Endothelial cell of umbilical vein (primary cell): ENCODE results near the gene TTLL13. TPM values are rescaled to one million over a fixed set of nuclear protein-coding genes. Genes with fewer than 3 reads are reported as not detected.

Experiments
- BruUV-seq: library from RNA; stranded (reverse); fragments of 400-500 nt; replicated peaks from 2 replicates; lab custom pipeline; 2021; lab: Mats Ljungman, UMichigan
- CTCF ChIA-PET: fragments of 300-600, 350-600 bp; sonication (Branson Sonifier 250); formaldehyde crosslinking; loops from one replicate; lab custom pipeline; 2021; ENCODE audit warnings: antibody characterized with exemption, inconsistent platforms; lab: Charles Lee
- POLR2A ChIA-PET: fragments of 300-600, 350-600 bp; sonication (Branson Sonifier 250); formaldehyde crosslinking; loops from one replicate; lab custom pipeline; 2021; ENCODE audit warnings: antibody characterized with exemption, inconsistent platforms; lab: Charles Lee
- DNase-seq: peaks from one replicate; pipeline ENCODE4 v3.0.0-alpha.2; 2011; ENCODE audit warnings: low read depth, low spot score
- FAIRE-seq: peaks from 2 replicates; lab custom pipeline; 2011; peaks lifted over from hg19 to GRCh38; lab: Jason Lieb, UNC
- H2AFZ ChIP-seq: 2 replicates; pipeline ENCODE4 v1.6.0; 2012; ENCODE audit warnings: low read depth, low read length, control low read depth, inconsistent platforms
- H3K27ac ChIP-seq: 2 replicates; pipeline ENCODE4 v1.5.1; 2011; ENCODE audit warnings: low read depth, mild to moderate bottlenecking, control low read depth, low read length, moderate library complexity; ENCODE audit not compliant: insufficient read depth
- H3K27me3 ChIP-seq, 2 experiments: 2 replicates each; pipeline versions ENCODE4 v1.6.0 to v1.6.1; 2011; ENCODE audit warnings: low read length in 2 of 2, mixed read lengths in 1 of 2; ENCODE audit not compliant: control insufficient read depth in 2 of 2, insufficient read depth in 2 of 2
- H3K36me3 ChIP-seq, 2 experiments: 2 replicates in 1 of 2; 3 replicates in 1 of 2; pipeline ENCODE4 v1.5.1; 2011; ENCODE audit warnings: low read length in 2 of 2, mild to moderate bottlenecking in 1 of 2, moderate library complexity in 1 of 2; ENCODE audit not compliant: control insufficient read depth in 2 of 2, insufficient read depth in 2 of 2; ENCODE audit errors: extremely low read depth in 1 of 2
- H3K4me1 ChIP-seq: 3 replicates; pipeline ENCODE4 v1.5.1; 2011; ENCODE audit warnings: mild to moderate bottlenecking, low read length; ENCODE audit not compliant: control insufficient read depth, insufficient read depth; ENCODE audit errors: extremely low read depth
- H3K4me2 ChIP-seq: 2 replicates; pipeline ENCODE4 v1.6.1; 2011; ENCODE audit warnings: low read length, control low read depth, mixed read lengths; ENCODE audit not compliant: insufficient read depth
- H3K4me3 ChIP-seq, 3 experiments: fragments of 200-600 bp in 1 of 3; sonication (generic), shearing (Covaris generic) in 1 of 3; replicated peaks in 1 of 3; 2 replicates each; pipeline ENCODE4 v1.5.1; 2011 to 2016; ENCODE audit warnings: control low read depth in 3 of 3, low read length in 3 of 3, mild to moderate bottlenecking in 2 of 3, inconsistent platforms in 1 of 3, low read depth in 1 of 3, moderate library complexity in 1 of 3; ENCODE audit not compliant: insufficient read depth in 1 of 3
- H3K79me2 ChIP-seq: 2 replicates; pipeline ENCODE4 v1.6.0; 2012; ENCODE audit warnings: low read length, inconsistent platforms; ENCODE audit not compliant: control insufficient read depth, insufficient read depth
- H3K9ac ChIP-seq: replicated peaks from 2 replicates; pipeline ENCODE3; 2011; ENCODE audit warnings: low read length, control low read depth; ENCODE audit not compliant: insufficient read depth; ENCODE audit errors: extremely low read depth
- H3K9me1 ChIP-seq: replicated peaks from 3 replicates; pipeline ENCODE4 v1.6.0; 2011; ENCODE audit warnings: mild to moderate bottlenecking, low read length; ENCODE audit not compliant: control insufficient read depth, insufficient read depth; ENCODE audit errors: extremely low read depth
- H3K9me3 ChIP-seq: replicated peaks from 2 replicates; pipeline ENCODE4 v1.5.1; 2012; ENCODE audit warnings: low read length, inconsistent platforms; ENCODE audit not compliant: control insufficient read depth, insufficient read depth
- H4K20me1 ChIP-seq: replicated peaks from 2 replicates; pipeline ENCODE3; 2011; ENCODE audit warnings: mild to moderate bottlenecking, low read length; ENCODE audit not compliant: control insufficient read depth, insufficient read depth; ENCODE audit errors: extremely low read depth
- EZH2 ChIP-seq: IDR thresholded peaks from 2 replicates; pipeline ENCODE4 v1.6.1; 2012; ENCODE audit warnings: borderline replicate concordance, low read depth, mild to moderate bottlenecking, moderate library complexity, low read length, inconsistent platforms; ENCODE audit not compliant: severe bottlenecking
- FOS ChIP-seq: IDR thresholded peaks from 2 replicates; pipeline ENCODE4 v1.6.1; 2011; ENCODE audit warnings: mild to moderate bottlenecking, low read length, moderate library complexity, borderline replicate concordance; ENCODE audit not compliant: insufficient read depth
- GATA2 ChIP-seq: IDR thresholded peaks from 2 replicates; pipeline ENCODE4 v1.7.0; 2011; ENCODE audit warnings: low read depth, mild to moderate bottlenecking, moderate library complexity, mixed read lengths, low read length; ENCODE audit not compliant: insufficient read length, insufficient read depth
- JUN ChIP-seq: IDR thresholded peaks from 2 replicates; pipeline ENCODE4 v1.6.1; 2011; ENCODE audit warnings: borderline replicate concordance, low read depth; ENCODE audit not compliant: insufficient read length, insufficient read depth
- MAX ChIP-seq: IDR thresholded peaks from 2 replicates; pipeline ENCODE4 v1.6.1; 2011; ENCODE audit not compliant: insufficient read depth, insufficient read length
- MYC ChIP-seq: IDR thresholded peaks from one replicate; pipeline ENCODE4 v1.6.1; 2011; ENCODE audit warnings: mild to moderate bottlenecking, low read depth, low read length
- POLR2A ChIP-seq: IDR thresholded peaks from 2 replicates; pipeline ENCODE4 v1.6.1; 2012; ENCODE audit warnings: low read depth, mild to moderate bottlenecking, control low read depth, low read length
- POLR2AphosphoS5 ChIP-seq: IDR thresholded peaks from 2 replicates; pipeline ENCODE4 v1.6.1; 2012; ENCODE audit warnings: low read depth, mild to moderate bottlenecking, control low read depth, low read length, moderate library complexity; ENCODE audit not compliant: insufficient read depth
- dilution Hi-C: fragments of 300-500 bp; cut with MboI; formaldehyde crosslinking; loops from one replicate; pipeline ENCODE4 v1.15.0; 2019; ENCODE audit warnings: low sequenced_read_pairs; ENCODE audit not compliant: extremely low pct_ligation_motif_present
- intact Hi-C: fragments of 100-400 bp; cut with micrococcal nuclease; formaldehyde crosslinking; loops from one replicate; pipeline ENCODE4 v1.10.0; 2022
- polyA plus RNA-seq, 4 experiments: library from polyadenylated mRNA; depleted of rRNA in 3 of 4; stranded (reverse) in 3 of 4; unstranded in 1 of 4; fragments of >200 nt; gene quantifications; 2 replicates each; pipeline versions ENCODE4 v1.2.1 to v1.2.3, GENCODE V29; 2011 to 2012; ENCODE audit warnings: missing spikeins in 1 of 4
- total RNA-seq: library from RNA; stranded (reverse); gene quantifications from 2 replicates; pipeline ENCODE4 v1.2.3, GENCODE V29; 2021
- TF ChIP-seq, protein P1 (sequence below), 2 donors: IDR thresholded peaks; 1 replicate in 1 of 2; 2 replicates in 1 of 2; pipeline ENCODE4 v1.5.1; 2011; ENCODE audit warnings: low read length in 2 of 2, mild to moderate bottlenecking in 2 of 2, moderate library complexity in 2 of 2, control low read depth in 1 of 2, inconsistent platforms in 1 of 2, low read depth in 1 of 2; ENCODE audit not compliant: insufficient read depth in 1 of 2; ENCODE audit errors: extremely low read depth in 1 of 2

Gene TTLL13
- total and polyA plus RNA-seq, 2 donors (not counting 3 experiments of a cell fraction or from before 2014, with no cell fraction given), result 0.04 TPM; not detected in 1

- ChIA-PET CTCF (interaction anchor here (0.7 to 2.1 kb wide), 8 partner anchors 9 to 56 kb away, joined by 3 to 5 read pairs (median 4); partner anchors contain the start of gene TTLL13), POLR2A (no interaction called here)
- no peak overlapping the region for H3K4me2 ChIP-seq
- H3K4me1 ChIP-seq, result peaks cover 27% of the 10 kb centered on the region
- peaks cover 67% of the 10 kb centered on the region for H3K79me2 ChIP-seq
- H3K9me1 ChIP-seq, result no peaks in the 10 kb centered on the region
- no peaks in the 10 kb centered on the region for H3K9me3 ChIP-seq
- H4K20me1 ChIP-seq, result no peaks in the 10 kb centered on the region
- FAIRE-seq (no peak), DNase-seq (no peak)
- intact Hi-C loops, result no loop called here
- H3K4me3 ChIP-seq, result no peak overlapping the region
- H3K36me3 ChIP-seq, result peaks cover 18 to 23% of the 10 kb centered on the region in 2 experiments
- dilution Hi-C loops, result no loop called here
- H3K9ac ChIP-seq, result no peak overlapping the region
- no peak for TF ChIP-seq POLR2A
- no peak for TF ChIP-seq MYC
- TF ChIP-seq FOS, result no peak
- H3K27ac ChIP-seq, result no peak overlapping the region
- no TSS peak for BruUV-seq
- H2AFZ ChIP-seq, result no peak overlapping the region
- H3K27me3 ChIP-seq, result no peaks in the 10 kb centered on the region
Measured at GRCh38 chr15:90270502-90271150, 21.3 kb downstream of the TTLL13 start.

DNA sequence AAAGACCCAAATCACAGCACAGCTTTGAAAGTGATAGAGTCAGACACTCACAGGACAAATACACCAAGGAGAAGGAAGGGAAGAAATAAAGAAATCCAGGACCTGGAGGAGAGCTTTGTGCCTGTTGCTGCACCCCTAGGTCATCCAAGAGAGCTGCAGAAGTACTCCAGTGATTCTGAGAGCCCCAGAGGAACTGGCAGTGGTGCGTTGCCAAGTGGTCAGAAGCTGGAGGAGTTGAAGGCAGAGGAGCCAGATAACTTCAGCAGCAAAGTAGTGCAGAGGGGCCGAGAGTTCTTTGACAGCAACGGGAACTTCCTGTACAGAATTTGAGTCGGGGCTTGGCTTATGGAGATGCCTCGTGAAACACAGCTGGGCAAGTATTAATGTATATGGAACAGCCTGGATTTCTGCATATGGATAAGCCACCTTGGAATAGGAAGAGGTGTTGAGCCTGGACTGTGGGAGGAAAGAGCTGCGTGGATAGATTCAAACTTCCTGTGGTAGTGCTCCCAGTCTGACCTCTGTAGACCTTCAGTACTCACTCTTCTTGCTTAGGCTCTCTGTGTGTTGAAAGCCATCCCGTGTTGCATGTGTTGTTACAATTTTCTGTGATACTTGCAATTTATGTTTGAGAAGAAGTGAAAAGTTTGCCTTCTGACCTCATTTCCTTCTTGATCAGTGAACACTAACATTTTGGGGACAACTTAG, 22.3 kb downstream of the TTLL13 start:
- Histone ChIP-seq H2AFZ (no peak overlapping the region), H3K9me1 (no peaks in the 10 kb centered on the region), H3K9me3 (no peaks in the 10 kb centered on the region), H3K4me2 (no peak overlapping the region), H3K4me1 (peaks cover 25% of the 10 kb centered on the region), H3K36me3 (peaks cover 18 to 23% of the 10 kb centered on the region in 2 experiments), H3K9ac (no peak overlapping the region), H3K27ac (no peak overlapping the region), H3K4me3 (no peak overlapping the region), H3K27me3 (no peaks in the 10 kb centered on the region), H3K79me2 (peaks cover 59% of the 10 kb centered on the region), H4K20me1 (no peaks in the 10 kb centered on the region)
- FAIRE-seq (no peak), DNase-seq (no peak)
- ChIA-PET POLR2A (interaction anchor here (0.6 kb wide), 1 partner anchor 21 kb away, joined by 5 read pairs; no protein-coding TSS in a partner anchor), CTCF (interaction anchor here (0.9 to 2.1 kb wide), 5 partner anchors 11 to 38 kb away, joined by 3 to 5 read pairs (median 4); partner anchors contain the start of gene TTLL13)
- intact Hi-C loops (no loop called here), dilution Hi-C loops (no loop called here)
- no TSS peak for BruUV-seq
- no peak for TF ChIP-seq FOS
- no peak for TF ChIP-seq MAX
- TF ChIP-seq EZH2, result no peak
- no peak for TF ChIP-seq MYC
- TF ChIP-seq, protein P1, sequence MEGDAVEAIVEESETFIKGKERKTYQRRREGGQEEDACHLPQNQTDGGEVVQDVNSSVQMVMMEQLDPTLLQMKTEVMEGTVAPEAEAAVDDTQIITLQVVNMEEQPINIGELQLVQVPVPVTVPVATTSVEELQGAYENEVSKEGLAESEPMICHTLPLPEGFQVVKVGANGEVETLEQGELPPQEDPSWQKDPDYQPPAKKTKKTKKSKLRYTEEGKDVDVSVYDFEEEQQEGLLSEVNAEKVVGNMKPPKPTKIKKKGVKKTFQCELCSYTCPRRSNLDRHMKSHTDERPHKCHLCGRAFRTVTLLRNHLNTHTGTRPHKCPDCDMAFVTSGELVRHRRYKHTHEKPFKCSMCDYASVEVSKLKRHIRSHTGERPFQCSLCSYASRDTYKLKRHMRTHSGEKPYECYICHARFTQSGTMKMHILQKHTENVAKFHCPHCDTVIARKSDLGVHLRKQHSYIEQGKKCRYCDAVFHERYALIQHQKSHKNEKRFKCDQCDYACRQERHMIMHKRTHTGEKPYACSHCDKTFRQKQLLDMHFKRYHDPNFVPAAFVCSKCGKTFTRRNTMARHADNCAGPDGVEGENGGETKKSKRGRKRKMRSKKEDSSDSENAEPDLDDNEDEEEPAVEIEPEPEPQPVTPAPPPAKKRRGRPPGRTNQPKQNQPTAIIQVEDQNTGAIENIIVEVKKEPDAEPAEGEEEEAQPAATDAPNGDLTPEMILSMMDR (IDR thresholded peaks at IDR 0.05; ENCODE audit: extremely low read depth in 1 of 2, insufficient read depth in 1 of 2, low read depth in 1 of 2, low read length in 2 of 2), result no peak
- no peak for TF ChIP-seq GATA2
- TF ChIP-seq POLR2AphosphoS5, result no peak
- TF ChIP-seq POLR2A, result no peak
- TF ChIP-seq JUN, result no peak
